ENCODE measurements around the gene ASIC1. TPM values are rescaled to one million over a fixed set of nuclear protein-coding genes. Genes with fewer than 3 reads are reported as not detected.

Gene ASIC1
- total RNA-seq, 1 donor from 2014 or later, result not detected

DNA sequence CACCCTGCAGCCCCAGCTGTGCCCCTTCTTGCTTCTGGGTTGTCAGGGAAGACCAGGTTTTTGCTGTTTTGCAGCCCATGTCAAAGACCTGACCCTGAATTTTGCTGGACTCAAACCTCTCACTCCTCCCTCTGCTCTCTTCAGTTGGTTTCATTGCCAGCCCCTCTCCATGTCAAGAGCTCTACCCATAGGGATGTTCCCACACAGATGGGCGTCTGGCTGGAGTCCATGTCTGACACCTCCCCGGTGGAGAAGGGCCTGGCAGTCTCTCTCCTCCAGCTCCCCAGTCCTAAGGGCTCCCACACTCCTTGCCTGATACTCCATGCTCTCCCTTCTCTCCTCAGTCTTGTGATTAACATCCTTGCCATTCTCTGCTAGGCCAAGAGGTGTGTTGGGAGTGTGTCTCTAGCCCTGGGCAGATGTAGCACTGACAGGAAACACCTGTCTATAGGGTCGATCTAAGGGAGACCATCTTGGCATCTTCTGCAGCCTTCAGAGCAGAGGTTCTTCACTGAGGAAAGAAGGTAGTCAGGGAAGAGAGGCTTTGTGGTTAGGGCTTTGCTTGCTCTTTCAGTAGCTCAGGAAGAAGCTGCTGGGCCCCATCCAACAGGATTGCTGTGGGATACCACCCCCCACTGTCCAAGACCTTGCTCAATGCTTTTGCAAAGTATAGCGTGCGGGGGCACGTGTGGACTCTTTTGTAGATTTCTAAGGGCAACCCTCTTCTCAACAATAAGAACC is 4.7 kb downstream of the ASIC1 start:
- CTCF ChIA-PET, result interaction anchor here (0.7 kb wide), 1 partner anchor 118 kb away, joined by 3 read pairs; no protein-coding TSS in a partner anchor
- H3K4me3 Mint-ChIP-seq, result no peak overlapping the region
- intact Hi-C loops (cut with micrococcal nuclease), result no loop called here
- H3K9me3 Mint-ChIP-seq, result no peaks in the 10 kb centered on the region
- TF ChIP-seq CTCF (IDR thresholded peaks at IDR 0.05), result no peak
- no peak overlapping the region for H3K27ac Mint-ChIP-seq
- H3K36me3 Mint-ChIP-seq (ENCODE audit: low read depth), result no peaks in the 10 kb centered on the region
- ATAC-seq (ENCODE audit: low read depth) (no peak), DNase-seq (no peak)
- POLR2A ChIA-PET, result no interaction called here
- peaks cover 30% of the 10 kb centered on the region for H3K27me3 Mint-ChIP-seq
- H3K4me1 Mint-ChIP-seq, result peaks cover 1% of the 10 kb centered on the region

- Mint-ChIP-seq H3K27ac (no peak overlapping the region), H3K4me3 (no peak overlapping the region), H3K4me1 (no peaks in the 10 kb centered on the region), H3K36me3 (ENCODE audit: low read depth) (no peaks in the 10 kb centered on the region), H3K27me3 (peaks cover 29% of the 10 kb centered on the region), H3K9me3 (no peaks in the 10 kb centered on the region)
- no peak for ATAC-seq (ENCODE audit: low read depth)
- ChIA-PET POLR2A (no interaction called here), CTCF (interaction anchor here (0.7 kb wide), 1 partner anchor 118 kb away, joined by 3 read pairs; no protein-coding TSS in a partner anchor)
- intact Hi-C loops (cut with micrococcal nuclease), result no loop called here
- no peak for TF ChIP-seq CTCF (IDR thresholded peaks at IDR 0.05)
- DNase-seq, result no peak
Measured at GRCh38 chr12:50062728-50063460, 5.5 kb downstream of the ASIC1 start.

DNA sequence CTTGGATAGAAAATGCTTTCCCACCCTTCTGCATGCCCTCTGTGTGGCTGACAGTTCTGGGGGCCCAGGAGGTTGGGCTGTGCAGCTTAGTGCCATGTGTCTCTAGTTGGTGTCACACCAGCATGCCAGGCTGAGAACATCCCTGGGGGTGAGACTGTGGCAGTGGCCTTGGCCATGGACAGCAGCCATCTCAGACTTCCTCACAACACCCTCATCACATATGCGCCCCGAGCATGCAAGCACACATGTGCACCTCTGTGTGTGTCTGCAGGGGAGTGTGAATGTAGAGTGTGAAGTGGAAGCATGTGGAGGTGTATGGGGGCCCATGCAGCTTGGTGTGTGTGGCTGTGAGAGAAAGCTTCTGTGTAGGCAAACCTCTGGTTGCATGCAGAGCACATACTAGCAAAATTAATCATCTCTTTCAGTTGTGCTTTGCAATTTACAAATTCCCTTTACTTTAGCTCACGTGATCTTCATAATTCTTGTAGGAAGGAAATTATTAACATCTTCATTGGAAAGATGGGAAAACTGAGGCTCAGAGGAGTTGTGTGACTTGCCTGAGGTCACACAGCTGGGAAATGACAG is 8.4 kb downstream of the ASIC1 start:
- H3K9me3 Mint-ChIP-seq, result no peaks in the 10 kb centered on the region
- CTCF ChIA-PET, result interaction anchor here (1.1 to 7.6 kb wide), 3 partner anchors 10 to 110 kb away, joined by 3 to 73 read pairs (median 15); no protein-coding TSS in a partner anchor
- no peaks in the 10 kb centered on the region for H3K36me3 Mint-ChIP-seq (ENCODE audit: low read depth)
- DNase-seq (no peak), ATAC-seq (ENCODE audit: low read depth) (no peak)
- H3K27ac Mint-ChIP-seq, result no peak overlapping the region
- peaks cover 4% of the 10 kb centered on the region for H3K4me1 Mint-ChIP-seq
- peaks cover 14% of the 10 kb centered on the region for H3K27me3 Mint-ChIP-seq
- intact Hi-C loops (cut with micrococcal nuclease), result no loop called here
- no peak overlapping the region for H3K4me3 Mint-ChIP-seq
- POLR2A ChIA-PET, result interaction anchor here (0.6 kb wide), 1 partner anchor 8 kb away, joined by 3 read pairs; the partner anchor contains the start of gene ASIC1
- no peak for TF ChIP-seq CTCF (IDR thresholded peaks at IDR 0.05)

DNA sequence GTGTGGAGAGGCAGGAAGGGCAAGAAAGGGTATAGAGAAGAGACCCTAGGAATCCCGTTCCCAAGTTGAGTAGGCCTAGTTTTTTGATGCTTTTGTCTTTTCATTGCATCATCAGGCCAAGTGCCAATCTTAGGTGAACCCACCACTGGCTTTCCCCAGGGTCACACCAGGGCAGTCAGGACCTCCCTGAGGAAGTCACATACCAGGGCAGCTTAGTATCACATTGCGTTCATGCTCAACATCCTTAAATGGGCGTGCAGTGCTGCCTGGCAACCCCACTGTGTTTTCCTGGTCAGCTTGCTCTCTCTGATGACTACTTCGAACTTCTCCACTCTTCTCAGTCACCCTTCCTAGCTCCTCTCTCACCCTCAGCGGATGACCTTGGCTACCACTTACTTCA is 9.0 kb downstream of the ASIC1 start:
- H3K27me3 Mint-ChIP-seq, result peaks cover 10% of the 10 kb centered on the region
- no peak overlapping the region for H3K4me3 Mint-ChIP-seq
- no peak overlapping the region for H3K27ac Mint-ChIP-seq
- H3K36me3 Mint-ChIP-seq (ENCODE audit: low read depth), result no peaks in the 10 kb centered on the region
- ChIA-PET POLR2A (interaction anchor here (0.6 kb wide), 2 partner anchors 9 to 477 kb away, joined by 3 read pairs; partner anchors contain the start of gene ASIC1), CTCF (interaction anchor here (1.1 to 7.6 kb wide), 3 partner anchors 11 to 109 kb away, joined by 3 to 73 read pairs (median 15); no protein-coding TSS in a partner anchor)
- peaks cover 4% of the 10 kb centered on the region for H3K4me1 Mint-ChIP-seq
- no peak for ATAC-seq (ENCODE audit: low read depth)
- intact Hi-C loops (cut with micrococcal nuclease), result no loop called here
- H3K9me3 Mint-ChIP-seq, result no peaks in the 10 kb centered on the region
- DNase-seq, result no peak
- no peak for TF ChIP-seq CTCF (IDR thresholded peaks at IDR 0.05)

All from activated B cell treated with CpG ODN at 0.5 μM for 24 hours (primary cell).